Measurements from ENCODE around the gene EFCAB9. TPM values are rescaled to one million over a fixed set of nuclear protein-coding genes. Genes with fewer than 3 reads are reported as not detected.

EFCAB9 gene
- total and polyA plus RNA-seq, 9 donors: not detected

GRCh38 chr5:172219296-172219695 lies 25.3 kb downstream of the EFCAB9 start:
- intact Hi-C loops (cut with DNase I): no loop called here
- no peak for DNase-seq
- H3K4me1 ChIP-seq (ENCODE audit: insufficient read depth): no peaks in the 10 kb centered on the region
- no peak overlapping the region for H3K4me3 ChIP-seq
- TF ChIP-seq POLR2A (IDR thresholded peaks at IDR 0.05): no peak
- no peak for TF ChIP-seq EP300 (IDR thresholded peaks at IDR 0.05)
- no peak for TF ChIP-seq CTCF (IDR thresholded peaks at IDR 0.05)
- H3K27ac ChIP-seq: no peak overlapping the region
- H3K9me3 ChIP-seq: peaks cover 0 to 4% of the 10 kb centered on the region in 2 donors
- WGBS, 3 donors: 91 to 98% (median 95%) methylated on average over 2 of the region's 2 CpGs
- no peaks in the 10 kb centered on the region for H3K36me3 ChIP-seq
- no peaks in the 10 kb centered on the region for H3K27me3 ChIP-seq

- no peak for TF ChIP-seq POLR2A (IDR thresholded peaks at IDR 0.05)
- no peak for TF ChIP-seq CTCF (IDR thresholded peaks at IDR 0.05)
- TF ChIP-seq EP300 (IDR thresholded peaks at IDR 0.05): no peak
- no peak overlapping the region for H3K4me3 ChIP-seq
- H3K36me3 ChIP-seq: no peaks in the 10 kb centered on the region
- intact Hi-C loops (cut with DNase I): no loop called here
- DNase-seq: no peak
- H3K4me1 ChIP-seq (ENCODE audit: insufficient read depth): no peaks in the 10 kb centered on the region
- H3K9me3 ChIP-seq: peaks cover 0 to 4% of the 10 kb centered on the region in 2 donors
- H3K27me3 ChIP-seq: no peaks in the 10 kb centered on the region
- WGBS, 3 donors: 87 to 91% (median 88%) methylated on average over 10 of the region's 10 CpGs
- H3K27ac ChIP-seq: no peak overlapping the region
Measured at GRCh38 chr5:172223901-172224873, 30.2 kb downstream of the EFCAB9 start.

GRCh38 chr5:172224996-172225395 lies 31.0 kb downstream of the EFCAB9 start:
- no peaks in the 10 kb centered on the region for H3K36me3 ChIP-seq
- no peaks in the 10 kb centered on the region for H3K4me1 ChIP-seq (ENCODE audit: insufficient read depth)
- 47 to 76% (median 75%) methylated on average over 1 of the region's 1 CpG for WGBS, 3 donors
- DNase-seq: no peak
- no peak overlapping the region for H3K27ac ChIP-seq
- H3K4me3 ChIP-seq: no peak overlapping the region
- no peaks in the 10 kb centered on the region for H3K27me3 ChIP-seq
- TF ChIP-seq POLR2A (IDR thresholded peaks at IDR 0.05): no peak
- no peak for TF ChIP-seq EP300 (IDR thresholded peaks at IDR 0.05)
- no peak for TF ChIP-seq CTCF (IDR thresholded peaks at IDR 0.05)
- H3K9me3 ChIP-seq: peaks cover 0 to 4% of the 10 kb centered on the region in 2 donors
- intact Hi-C loops (cut with DNase I): no loop called here

- Histone ChIP-seq H3K27me3 (no peaks in the 10 kb centered on the region), H3K4me1 (ENCODE audit: insufficient read depth) (no peaks in the 10 kb centered on the region), H3K36me3 (no peaks in the 10 kb centered on the region), H3K9me3 (no peaks in the 10 kb centered on the region), H3K4me3 (no peak overlapping the region), H3K27ac (no peak overlapping the region)
- DNase-seq: no peak
- intact Hi-C loops (cut with DNase I): no loop called here
- WGBS, 3 donors: 93 to 96% (median 93%) methylated on average over 1 of the region's 1 CpG
- no peak for TF ChIP-seq POLR2A (IDR thresholded peaks at IDR 0.05)
- no peak for TF ChIP-seq CTCF (IDR thresholded peaks at IDR 0.05)
- TF ChIP-seq EP300 (IDR thresholded peaks at IDR 0.05): no peak
Measured at GRCh38 chr5:172229904-172230303, 35.9 kb downstream of the EFCAB9 start.

Measured in ovary (tissue), 9 donors.